B cell (primary cell): ENCODE results near the gene CHRM4. TPM values are rescaled to one million over a fixed set of nuclear protein-coding genes. Genes with fewer than 3 reads are reported as not detected.

Experiments used
- ATAC-seq: fragments of 200-7000 bp; cut with Tn5 transposase; one replicate; pipeline ENCODE4 v1.10.0; 2021; ENCODE audit warnings: low read depth, mild to moderate bottlenecking, moderate number of reproducible peaks, moderate library complexity
- CTCF ChIA-PET: fragments of 350-600 bp; sonication (Branson Sonifier 250); formaldehyde crosslinking; loops from one replicate; lab custom pipeline; 2021; ENCODE audit warnings: antibody characterized with exemption, inconsistent platforms; lab: Charles Lee
- POLR2A ChIA-PET: fragments of 350-600 bp; sonication (Branson Sonifier 250); formaldehyde crosslinking; loops from one replicate; lab custom pipeline; 2021; ENCODE audit warnings: antibody characterized with exemption; lab: Charles Lee
- DNase-seq: peaks from one replicate; pipeline ENCODE4 v3.0.0; 2013
- H2AFZ ChIP-seq: 2 replicates; pipeline ENCODE4 v1.6.1; 2012; ENCODE audit warnings: mild to moderate bottlenecking, low read depth, low read length; ENCODE audit not compliant: insufficient read depth, poor library complexity, severe bottlenecking
- H3K27ac ChIP-seq, 2 donors: 1 replicate in 1 of 2; 2 replicates in 1 of 2; pipeline ENCODE4 v1.5.1; 2012 to 2013; ENCODE audit warnings: low read length in 2 of 2, mild to moderate bottlenecking in 2 of 2, moderate library complexity in 1 of 2
- H3K27me3 ChIP-seq, 4 experiments: fragments of 200-600 bp in 1 of 4; sonication (generic) in 1 of 4; replicated peaks in 1 of 4; 1 replicate in 2 of 4; 2 replicates in 2 of 4; pipeline versions ENCODE4 v1.6.1 to v1.7.0; 2013 to 2016; ENCODE audit warnings: low read length in 3 of 4, mild to moderate bottlenecking in 2 of 4, mixed read lengths in 1 of 4, moderate library complexity in 1 of 4; ENCODE audit not compliant: insufficient read depth in 4 of 4, control insufficient read depth in 3 of 4; ENCODE audit errors: control extremely low read depth in 1 of 4
- H3K36me3 ChIP-seq, 2 experiments: replicated peaks in 1 of 2; 1 replicate in 1 of 2; 2 replicates in 1 of 2; pipeline versions ENCODE4 v1.6.1 to v1.7.1; 2013; ENCODE audit warnings: low read length in 1 of 2; ENCODE audit not compliant: insufficient read depth in 2 of 2, control insufficient read depth in 1 of 2; ENCODE audit errors: control extremely low read depth in 1 of 2, extremely low read depth in 1 of 2
- H3K4me1 ChIP-seq, 2 donors: fragments of 200-600 bp in 1 of 2; sonication (generic) in 1 of 2; 1 replicate in 1 of 2; 2 replicates in 1 of 2; pipeline versions ENCODE4 v1.5.1 to v1.6.1; 2013 to 2017; ENCODE audit warnings: low read length in 2 of 2; ENCODE audit not compliant: control insufficient read depth in 2 of 2, insufficient read depth in 2 of 2
- H3K4me2 ChIP-seq: replicated peaks from 2 replicates; pipeline ENCODE3; 2012; ENCODE audit warnings: mild to moderate bottlenecking, low read depth, low read length; ENCODE audit not compliant: poor library complexity, severe bottlenecking
- H3K4me3 ChIP-seq, 5 experiments: fragments of 200-600 bp in 1 of 5; sonication (generic) in 1 of 5; 1 replicate in 3 of 5; 2 replicates in 2 of 5; pipeline versions ENCODE4 v1.5.1 to v1.7.0; 2011 to 2016; ENCODE audit warnings: low read length in 4 of 5, mild to moderate bottlenecking in 4 of 5, low read depth in 2 of 5, control low read depth in 1 of 5, moderate library complexity in 1 of 5; ENCODE audit not compliant: insufficient read depth in 1 of 5; ENCODE audit errors: control extremely low read depth in 1 of 5, extremely low read depth in 1 of 5
- H3K79me2 ChIP-seq: fragments of 200-600 bp; sonication (generic); one replicate; pipeline ENCODE4 v1.6.0; 2016; ENCODE audit warnings: low read length; ENCODE audit not compliant: control insufficient read depth, insufficient read depth
- H3K9ac ChIP-seq: fragments of 200-600 bp; sonication (generic); 2 replicates; pipeline ENCODE4 v1.6.1; 2017; ENCODE audit warnings: mild to moderate bottlenecking, low read length, moderate library complexity
- H3K9me3 ChIP-seq, 3 donors: one replicate each; pipeline versions ENCODE4 v1.6.1 to v1.7.1; 2013; ENCODE audit warnings: low read length in 2 of 3; ENCODE audit not compliant: control insufficient read depth in 2 of 3, insufficient read depth in 1 of 3; ENCODE audit errors: control extremely low read depth in 1 of 3
- H4K20me1 ChIP-seq: 2 replicates; pipeline ENCODE4 v1.6.0; 2012; ENCODE audit warnings: mild to moderate bottlenecking, low read length; ENCODE audit not compliant: insufficient read depth, control insufficient read depth, poor library complexity, severe bottlenecking
- H3K27ac Mint-ChIP-seq: one replicate; pipeline ENCODE4 v1.8.0; 2021; ENCODE audit warnings: mixed read lengths
- H3K27me3 Mint-ChIP-seq: one replicate; pipeline ENCODE4 v1.8.0; 2021; ENCODE audit warnings: mixed read lengths
- H3K4me1 Mint-ChIP-seq: one replicate; pipeline ENCODE4 v1.8.0; 2021; ENCODE audit warnings: mixed read lengths
- H3K4me3 Mint-ChIP-seq: one replicate; pipeline ENCODE4 v1.8.0; 2021; ENCODE audit warnings: mixed read lengths
- H3K9me3 Mint-ChIP-seq: one replicate; pipeline ENCODE4 v1.8.0; 2022; ENCODE audit warnings: mixed read lengths; ENCODE audit not compliant: insufficient read depth
- CTCF ChIP-seq: fragments of 200-600 bp; IDR thresholded peaks from one replicate; pipeline ENCODE4 v1.8.0; 2022; ENCODE audit warnings: antibody characterized with exemption, mild to moderate bottlenecking
- EZH2 ChIP-seq: IDR thresholded peaks from 2 replicates; pipeline ENCODE4 v1.6.1; 2012; ENCODE audit warnings: borderline replicate concordance, low read depth, mild to moderate bottlenecking, moderate library complexity, low read length; ENCODE audit not compliant: insufficient read depth, poor library complexity, severe bottlenecking
- WGBS: methylation state at CpG from one replicate; pipeline ENCODE4 v1.1.5; 2013; ENCODE audit warnings: missing lambda C conversion rate; ENCODE audit not compliant: insufficient coverage; 5-methylcytosine and 5-hydroxymethylcytosine counted together
- intact Hi-C: fragments of 100-400 bp; cut with micrococcal nuclease; formaldehyde crosslinking; loops from one replicate; pipeline ENCODE4 v1.10.0; 2022
- polyA plus RNA-seq: library from polyadenylated mRNA; depleted of rRNA; stranded (reverse); fragments of >200 nt; gene quantifications from 2 replicates; pipeline ENCODE4 v1.2.3, GENCODE V29; 2012
- total RNA-seq, 2 donors: library from RNA; stranded (reverse); fragments of 120-200 nt in 1 of 2; gene quantifications; 1 replicate in 1 of 2; 2 replicates in 1 of 2; pipeline versions ENCODE4 v1.2.3 to v1.2.4, GENCODE V29; 2013 to 2022

CHRM4 gene
- total and polyA plus RNA-seq, 2 donors (not counting 1 experiment from before 2014, with no cell fraction given) = 0.49 to 1.4 TPM

DNA sequence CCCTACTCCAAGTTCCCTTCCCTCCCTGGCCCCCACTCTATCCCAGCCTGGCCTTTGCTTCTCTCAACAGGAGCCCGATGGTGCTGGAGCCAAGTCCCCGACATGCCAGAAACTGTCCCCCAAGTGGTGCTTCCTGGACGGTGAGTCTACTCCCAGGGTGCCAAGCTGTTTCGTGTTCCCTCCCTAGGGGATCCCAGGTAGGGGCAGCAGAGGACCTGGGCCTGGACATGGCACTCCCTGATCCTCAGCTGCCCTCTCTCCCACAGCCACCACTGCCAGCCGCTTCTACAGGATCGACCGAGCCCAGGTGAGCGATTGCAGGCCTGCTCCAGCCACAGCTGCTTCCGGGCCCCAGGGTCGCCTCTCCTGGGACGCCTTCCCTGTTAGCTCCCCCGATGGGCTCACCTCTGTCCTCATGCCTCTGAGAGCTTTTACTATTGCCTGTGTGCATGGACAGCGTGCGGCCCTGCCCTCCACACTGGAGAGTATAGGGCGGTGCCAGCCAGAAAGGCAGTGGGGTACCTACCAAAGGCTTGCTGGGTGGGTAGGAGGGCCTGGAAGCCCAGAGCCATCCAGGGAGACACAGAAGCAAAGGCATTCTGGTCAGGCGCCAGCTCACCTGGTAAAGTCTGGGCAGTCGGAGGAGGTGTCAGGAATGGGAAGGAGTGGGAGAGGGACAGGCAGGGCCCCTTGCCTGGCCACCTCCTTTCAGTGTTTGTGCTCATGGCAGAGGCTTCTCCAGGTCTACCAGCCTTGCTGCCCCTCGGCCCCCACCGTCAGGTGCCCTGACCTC, 15.1 kb downstream of the CHRM4 start:
- WGBS = 97% methylated on average over 19 of the region's 19 CpGs
- H3K9ac ChIP-seq = no peak overlapping the region
- Mint-ChIP-seq H3K27me3 (no peaks in the 10 kb centered on the region), H3K9me3 (no peaks in the 10 kb centered on the region), H3K27ac (no peak overlapping the region), H3K4me1 (peaks cover 8% of the 10 kb centered on the region), H3K4me3 (no peak overlapping the region)
- H3K4me2 ChIP-seq = no peak overlapping the region
- no peak for DNase-seq
- peaks cover 0 to 27% of the 10 kb centered on the region in 2 experiments for H3K36me3 ChIP-seq
- H2AFZ ChIP-seq = no peak overlapping the region
- no peaks in the 10 kb centered on the region for H3K4me1 ChIP-seq
- POLR2A ChIA-PET = no interaction called here
- TF ChIP-seq EZH2 = no peak
- TF ChIP-seq CTCF = no peak
- no peaks in the 10 kb centered on the region for H3K79me2 ChIP-seq
- H3K27ac ChIP-seq = no peak overlapping the region
- CTCF ChIA-PET = no interaction called here
- no peaks in the 10 kb centered on the region for H3K27me3 ChIP-seq
- H3K4me3 ChIP-seq = no peak overlapping the region
- H4K20me1 ChIP-seq = no peaks in the 10 kb centered on the region
- peaks cover 0 to 6% (median 0%) of the 10 kb centered on the region in 3 donors for H3K9me3 ChIP-seq
- no peak for ATAC-seq
- intact Hi-C loops = no loop called here

DNA sequence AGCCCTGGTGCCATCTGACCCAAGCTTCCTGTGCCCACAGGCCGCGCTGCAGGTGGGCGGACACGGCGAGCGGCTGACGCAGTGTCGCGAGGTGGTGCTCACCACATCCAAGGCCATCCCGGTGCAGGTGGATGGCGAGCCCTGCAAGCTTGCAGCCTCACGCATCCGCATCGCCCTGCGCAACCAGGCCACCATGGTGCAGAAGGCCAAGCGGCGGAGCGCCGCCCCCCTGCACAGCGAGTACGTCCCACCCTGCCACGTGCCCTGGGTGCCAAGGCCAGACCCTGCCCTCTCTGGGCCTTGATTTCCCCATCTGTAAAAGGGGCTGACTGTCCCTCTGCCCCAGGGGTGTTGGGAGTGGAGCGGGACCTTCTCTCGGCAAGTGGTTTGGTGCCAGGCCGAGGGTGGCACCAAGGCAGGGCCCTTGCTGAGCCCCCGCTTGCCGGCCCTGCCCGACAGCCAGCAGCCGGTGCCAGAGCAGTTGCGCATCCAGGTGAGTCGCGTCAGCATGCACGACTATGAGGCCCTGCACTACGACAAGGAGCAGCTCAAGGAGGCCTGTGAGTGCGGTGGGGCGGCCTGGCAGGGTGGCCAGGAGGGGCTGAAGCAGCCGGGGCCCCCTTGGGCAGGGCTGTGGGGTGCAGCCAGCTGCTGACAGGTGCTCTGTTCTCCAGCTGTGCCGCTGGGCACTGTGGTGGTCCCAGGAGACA, 16.0 kb downstream of the CHRM4 start:
- ChIA-PET POLR2A (no interaction called here), CTCF (no interaction called here)
- Mint-ChIP-seq H3K9me3 (no peaks in the 10 kb centered on the region), H3K4me3 (no peak overlapping the region), H3K4me1 (peaks cover 8% of the 10 kb centered on the region), H3K27me3 (no peaks in the 10 kb centered on the region), H3K27ac (no peak overlapping the region)
- H3K27me3 ChIP-seq = no peaks in the 10 kb centered on the region
- H3K9ac ChIP-seq = no peak overlapping the region
- no peak overlapping the region for H3K4me3 ChIP-seq
- peaks cover 0 to 6% (median 0%) of the 10 kb centered on the region in 3 donors for H3K9me3 ChIP-seq
- WGBS = 97% methylated on average over 29 of the region's 38 CpGs
- intact Hi-C loops = no loop called here
- peaks cover 0 to 27% of the 10 kb centered on the region in 2 experiments for H3K36me3 ChIP-seq
- H3K4me2 ChIP-seq = no peak overlapping the region
- no peak for ATAC-seq
- H3K79me2 ChIP-seq = no peaks in the 10 kb centered on the region
- H2AFZ ChIP-seq = no peak overlapping the region
- no peak overlapping the region for H3K27ac ChIP-seq
- H3K4me1 ChIP-seq = no peaks in the 10 kb centered on the region
- no peaks in the 10 kb centered on the region for H4K20me1 ChIP-seq
- no peak for DNase-seq
- TF ChIP-seq CTCF = no peak
- TF ChIP-seq EZH2 = no peak
